Measurements from ENCODE around the gene MRPL28.

GRCh38 chr16:354971-355461 lies 15.3 kb downstream of the MRPL28 start:
- TF ChIP-seq CTCF (conservative IDR thresholded peaks at IDR 0.05 in 1 of 2, IDR thresholded peaks at IDR 0.05 in 1 of 2; ENCODE audit: low read depth in 1 of 2, low read length in 2 of 2) (no peak), EZH2 (IDR thresholded peaks at IDR 0.05; ENCODE audit: low read length, missing control alignments) (no peak)

Data from fibroblast of lung (primary cell).